SK-N-SH (cell line): Measurements from ENCODE around the gene FOSB.
"Not testable (repeated sequence)": the region's sequence is repeated elsewhere in the genome, so short reads cannot be mapped to it uniquely, and the experiment has no call there.

Experiments used
- CHD2 ChIP-seq: fragments of 150-350 bp; IDR thresholded peaks from 2 replicates; pipeline ENCODE4 v1.6.1; 2018; ENCODE audit warnings: low read length; ENCODE audit not compliant: partially characterized antibody
- EP300 ChIP-seq, 2 experiments: IDR thresholded peaks; 2 replicates each; pipeline versions ENCODE4 v1.4.0 to v1.6.1; 2012; ENCODE audit warnings: borderline replicate concordance in 1 of 2, low read depth in 1 of 2, low read length in 1 of 2
- JUND ChIP-seq: IDR thresholded peaks from 2 replicates; pipeline ENCODE4 v1.4.0; 2012
- MEF2A ChIP-seq: IDR thresholded peaks from 2 replicates; pipeline ENCODE4 v1.4.0; 2012; ENCODE audit warnings: low read depth, borderline replicate concordance
- TAF1 ChIP-seq: IDR thresholded peaks from 2 replicates; pipeline ENCODE4 v1.6.1; 2012; ENCODE audit warnings: low read depth, mild to moderate bottlenecking, low read length, moderate library complexity, borderline replicate concordance
- TCF12 ChIP-seq: IDR thresholded peaks from 2 replicates; pipeline ENCODE4 v1.4.0; 2012
- TF ChIP-seq, protein P1 (sequence below): fragments of 200-600 bp; sonication (generic); IDR thresholded peaks from 2 replicates; pipeline ENCODE4 v1.6.1; 2017; ENCODE audit warnings: antibody characterized with exemption, mild to moderate bottlenecking, moderate library complexity

DNA sequence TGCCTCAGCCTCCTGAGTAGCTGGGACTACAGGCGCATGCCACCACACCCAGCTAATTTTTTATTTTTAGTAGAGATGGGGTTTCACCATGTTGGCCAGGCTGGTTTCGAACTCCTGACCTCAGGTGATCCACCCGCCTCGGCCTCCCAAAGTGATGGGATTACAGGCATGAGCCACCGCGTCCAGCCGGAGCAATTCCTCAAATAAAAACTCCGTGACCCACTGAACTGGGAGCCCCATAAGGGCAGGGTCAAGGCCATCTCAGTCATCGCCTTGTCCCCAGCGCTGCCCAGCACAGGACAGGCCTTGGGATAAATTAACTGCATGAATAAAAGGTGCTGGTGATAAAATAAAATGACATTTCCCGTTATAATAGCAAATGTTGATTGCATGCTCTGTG, 37.9 kb upstream of the FOSB start:
- not testable (repeated sequence) for TF ChIP-seq EP300 (IDR thresholded peaks at IDR 0.05; ENCODE audit: borderline replicate concordance in 1 of 2, low read depth in 1 of 2, low read length in 1 of 2); TCF12; MEF2A; JUND; TAF1; CHD2
- TF ChIP-seq, protein P1, sequence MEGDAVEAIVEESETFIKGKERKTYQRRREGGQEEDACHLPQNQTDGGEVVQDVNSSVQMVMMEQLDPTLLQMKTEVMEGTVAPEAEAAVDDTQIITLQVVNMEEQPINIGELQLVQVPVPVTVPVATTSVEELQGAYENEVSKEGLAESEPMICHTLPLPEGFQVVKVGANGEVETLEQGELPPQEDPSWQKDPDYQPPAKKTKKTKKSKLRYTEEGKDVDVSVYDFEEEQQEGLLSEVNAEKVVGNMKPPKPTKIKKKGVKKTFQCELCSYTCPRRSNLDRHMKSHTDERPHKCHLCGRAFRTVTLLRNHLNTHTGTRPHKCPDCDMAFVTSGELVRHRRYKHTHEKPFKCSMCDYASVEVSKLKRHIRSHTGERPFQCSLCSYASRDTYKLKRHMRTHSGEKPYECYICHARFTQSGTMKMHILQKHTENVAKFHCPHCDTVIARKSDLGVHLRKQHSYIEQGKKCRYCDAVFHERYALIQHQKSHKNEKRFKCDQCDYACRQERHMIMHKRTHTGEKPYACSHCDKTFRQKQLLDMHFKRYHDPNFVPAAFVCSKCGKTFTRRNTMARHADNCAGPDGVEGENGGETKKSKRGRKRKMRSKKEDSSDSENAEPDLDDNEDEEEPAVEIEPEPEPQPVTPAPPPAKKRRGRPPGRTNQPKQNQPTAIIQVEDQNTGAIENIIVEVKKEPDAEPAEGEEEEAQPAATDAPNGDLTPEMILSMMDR = not testable (repeated sequence)
